ENCODE results near the gene EVI2B.

DNA sequence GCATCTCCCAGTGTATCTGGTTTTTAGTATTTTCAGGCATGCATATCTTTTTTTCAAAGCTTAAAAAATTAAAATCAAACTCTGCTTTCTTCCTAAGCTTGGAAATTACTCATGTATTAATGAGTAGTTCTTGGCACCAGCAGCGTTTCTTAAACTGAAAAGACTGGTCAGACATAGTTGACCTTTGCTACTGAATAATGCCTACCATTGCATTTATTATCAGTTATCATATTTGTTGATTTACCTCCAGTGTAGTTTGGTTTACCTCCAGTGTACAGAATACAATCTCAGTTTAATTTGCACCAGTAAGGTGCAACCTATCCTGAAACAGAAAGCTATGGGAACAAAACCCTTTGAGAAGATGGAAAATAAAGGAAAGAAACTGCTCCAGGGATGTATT, 42.1 kb upstream of the EVI2B start:
- TF ChIP-seq, protein P1, sequence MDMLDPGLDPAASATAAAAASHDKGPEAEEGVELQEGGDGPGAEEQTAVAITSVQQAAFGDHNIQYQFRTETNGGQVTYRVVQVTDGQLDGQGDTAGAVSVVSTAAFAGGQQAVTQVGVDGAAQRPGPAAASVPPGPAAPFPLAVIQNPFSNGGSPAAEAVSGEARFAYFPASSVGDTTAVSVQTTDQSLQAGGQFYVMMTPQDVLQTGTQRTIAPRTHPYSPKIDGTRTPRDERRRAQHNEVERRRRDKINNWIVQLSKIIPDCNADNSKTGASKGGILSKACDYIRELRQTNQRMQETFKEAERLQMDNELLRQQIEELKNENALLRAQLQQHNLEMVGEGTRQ (IDR thresholded peaks at IDR 0.05), result no peak
- TF ChIP-seq CEBPB (IDR thresholded peaks at IDR 0.05), result no peak
- TF ChIP-seq, protein P2, sequence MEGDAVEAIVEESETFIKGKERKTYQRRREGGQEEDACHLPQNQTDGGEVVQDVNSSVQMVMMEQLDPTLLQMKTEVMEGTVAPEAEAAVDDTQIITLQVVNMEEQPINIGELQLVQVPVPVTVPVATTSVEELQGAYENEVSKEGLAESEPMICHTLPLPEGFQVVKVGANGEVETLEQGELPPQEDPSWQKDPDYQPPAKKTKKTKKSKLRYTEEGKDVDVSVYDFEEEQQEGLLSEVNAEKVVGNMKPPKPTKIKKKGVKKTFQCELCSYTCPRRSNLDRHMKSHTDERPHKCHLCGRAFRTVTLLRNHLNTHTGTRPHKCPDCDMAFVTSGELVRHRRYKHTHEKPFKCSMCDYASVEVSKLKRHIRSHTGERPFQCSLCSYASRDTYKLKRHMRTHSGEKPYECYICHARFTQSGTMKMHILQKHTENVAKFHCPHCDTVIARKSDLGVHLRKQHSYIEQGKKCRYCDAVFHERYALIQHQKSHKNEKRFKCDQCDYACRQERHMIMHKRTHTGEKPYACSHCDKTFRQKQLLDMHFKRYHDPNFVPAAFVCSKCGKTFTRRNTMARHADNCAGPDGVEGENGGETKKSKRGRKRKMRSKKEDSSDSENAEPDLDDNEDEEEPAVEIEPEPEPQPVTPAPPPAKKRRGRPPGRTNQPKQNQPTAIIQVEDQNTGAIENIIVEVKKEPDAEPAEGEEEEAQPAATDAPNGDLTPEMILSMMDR (IDR thresholded peaks at IDR 0.05), result no peak
- no peak for TF ChIP-seq POLR2A (IDR thresholded peaks at IDR 0.05; ENCODE audit: low read length)
- TF ChIP-seq JUN (IDR thresholded peaks at IDR 0.05), result no peak
- no peak for TF ChIP-seq MAZ (IDR thresholded peaks at IDR 0.05; ENCODE audit: borderline replicate concordance, low read depth, low read length)
- TF ChIP-seq KDM1A (IDR thresholded peaks at IDR 0.05; ENCODE audit: low read depth), result no peak
- TF ChIP-seq NR3C1 (IDR thresholded peaks at IDR 0.05), result no peak
- TF ChIP-seq RCOR1 (IDR thresholded peaks at IDR 0.05; ENCODE audit: low read depth, low read length), result no peak
- TF ChIP-seq RAD21 (conservative IDR thresholded peaks at IDR 0.05 in 1 of 2, IDR thresholded peaks at IDR 0.05 in 1 of 2), result no peak
- TF ChIP-seq, protein P3, sequence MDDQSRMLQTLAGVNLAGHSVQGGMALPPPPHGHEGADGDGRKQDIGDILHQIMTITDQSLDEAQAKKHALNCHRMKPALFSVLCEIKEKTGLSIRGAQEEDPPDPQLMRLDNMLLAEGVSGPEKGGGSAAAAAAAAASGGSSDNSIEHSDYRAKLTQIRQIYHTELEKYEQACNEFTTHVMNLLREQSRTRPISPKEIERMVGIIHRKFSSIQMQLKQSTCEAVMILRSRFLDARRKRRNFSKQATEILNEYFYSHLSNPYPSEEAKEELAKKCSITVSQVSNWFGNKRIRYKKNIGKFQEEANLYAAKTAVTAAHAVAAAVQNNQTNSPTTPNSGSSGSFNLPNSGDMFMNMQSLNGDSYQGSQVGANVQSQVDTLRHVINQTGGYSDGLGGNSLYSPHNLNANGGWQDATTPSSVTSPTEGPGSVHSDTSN (IDR thresholded peaks at IDR 0.05), result no peak
